ENCODE measurements around the gene KCNQ2.
"Not testable (repeated sequence)": the region's sequence is repeated elsewhere in the genome, so short reads cannot be mapped to it uniquely, and the experiment has no call there.

KCNQ2 gene

GRCh38 chr20:63471981-63472831 lies at the start of gene KCNQ2:
TSS of gene KCNQ2 (minus strand) at chr20:63472655. CDS start at chr20:63472463, 192 bp downstream.
- no peak for DNase-seq

GRCh38 chr20:63521602-63522001 lies 49.1 kb upstream of the KCNQ2 start:
- DNase-seq, result no peak

- peak; percentile 86 for DNase-seq
Measured at GRCh38 chr20:63520934-63521601, 48.6 kb upstream of the KCNQ2 start.

GRCh38 chr20:63520504-63520933 lies 48.1 kb upstream of the KCNQ2 start, which contains the start of gene PPDPF:
TSS of gene PPDPF (plus strand) at chr20:63520765. CDS start at chr20:63521309, 544 bp downstream.
- DNase-seq, result peak; percentile 86

GRCh38 chr20:63519668-63520503 lies 47.4 kb upstream of the KCNQ2 start:
- DNase-seq, result peak; percentile 56

GRCh38 chr20:63518946-63519667 lies 46.7 kb upstream of the KCNQ2 start:
- no peak for DNase-seq

GRCh38 chr20:63518351-63518861 lies 46.0 kb upstream of the KCNQ2 start:
- no peak for DNase-seq

- no peak for DNase-seq
Measured at GRCh38 chr20:63517376-63518309, 45.2 kb upstream of the KCNQ2 start.

- not testable (repeated sequence) for DNase-seq
Measured at GRCh38 chr20:63514520-63514919, 42.1 kb upstream of the KCNQ2 start.

- DNase-seq, result no peak
Measured at GRCh38 chr20:63513207-63513606, 40.8 kb upstream of the KCNQ2 start.

GRCh38 chr20:63509088-63509564 lies 36.7 kb upstream of the KCNQ2 start:
- DNase-seq, result no peak

- no peak for DNase-seq
Measured at GRCh38 chr20:63508072-63508768, 35.8 kb upstream of the KCNQ2 start.

- DNase-seq, result no peak
Measured at GRCh38 chr20:63507083-63507743, 34.8 kb upstream of the KCNQ2 start.

GRCh38 chr20:63505723-63506122 lies 33.3 kb upstream of the KCNQ2 start:
- no peak for DNase-seq

- DNase-seq, result no peak
Measured at GRCh38 chr20:63505281-63505680, 32.8 kb upstream of the KCNQ2 start.

- no peak for DNase-seq
Measured at GRCh38 chr20:63504642-63505041, 32.2 kb upstream of the KCNQ2 start.

GRCh38 chr20:63503524-63503923 lies 31.1 kb upstream of the KCNQ2 start:
- DNase-seq, result no peak

GRCh38 chr20:63502671-63503172 lies 30.3 kb upstream of the KCNQ2 start:
- no peak for DNase-seq

All from midbrain (tissue), 1 donor.